ENCODE results near the gene LOXL1. TPM values are rescaled to one million over a fixed set of nuclear protein-coding genes. Genes with fewer than 3 reads are reported as not detected.
A peak's percentile ranks its signal among the peaks of the same experiment; 100 is the strongest.

LOXL1 gene
- total RNA-seq, 4 donors from 2014 or later: 22.9 to 63.0 (median 34.5) TPM

GRCh38 chr15:73900095-73900712 is 26.1 kb upstream of the LOXL1 start:
- H3K27me3 ChIP-seq: no peaks in the 10 kb centered on the region
- no peaks in the 10 kb centered on the region for H3K36me3 ChIP-seq
- peak overlapping the region in 1 of 4 donors; percentile 20 for H3K27ac ChIP-seq
- 0% methylated on average over 1 of the region's 10 CpGs; no CpG with 5 or more reads in 1 of the 2 donors for WGBS, 2 donors (ENCODE audit: low coverage in 1 of 2)
- no peaks in the 10 kb centered on the region for H3K9me3 ChIP-seq
- TF ChIP-seq POLR2A (IDR thresholded peaks at IDR 0.05): no peak
- TF ChIP-seq CTCF (IDR thresholded peaks at IDR 0.05): no peak
- TF ChIP-seq EP300 (IDR thresholded peaks at IDR 0.05): no peak
- no peak for TF ChIP-seq POLR2AphosphoS5 (IDR thresholded peaks at IDR 0.05)
- H3K4me1 ChIP-seq: peaks cover 0 to 17% (median 0%) of the 10 kb centered on the region in 3 donors
- ATAC-seq: no peak
- H3K4me3 ChIP-seq: no peak overlapping the region

GRCh38 chr15:73901126-73901810 is 25.0 kb upstream of the LOXL1 start:
- Histone ChIP-seq H3K27me3 (no peaks in the 10 kb centered on the region), H3K9me3 (no peaks in the 10 kb centered on the region), H3K4me3 (no peak overlapping the region), H3K27ac (no peak overlapping the region), H3K36me3 (no peaks in the 10 kb centered on the region), H3K4me1 (peaks cover 0 to 17% (median 0%) of the 10 kb centered on the region in 3 donors)
- TF ChIP-seq POLR2AphosphoS5 (IDR thresholded peaks at IDR 0.05) (no peak), EP300 (IDR thresholded peaks at IDR 0.05) (no peak), POLR2A (IDR thresholded peaks at IDR 0.05) (no peak), CTCF (IDR thresholded peaks at IDR 0.05) (no peak)
- ATAC-seq: no peak
- 100% methylated on average over 3 to 7 of the region's 7 CpGs for WGBS, 2 donors (ENCODE audit: low coverage in 1 of 2)

GRCh38 chr15:73902121-73903020 is 23.9 kb upstream of the LOXL1 start:
- Histone ChIP-seq H3K4me3 (no peak overlapping the region), H3K4me1 (peaks cover 0 to 17% (median 0%) of the 10 kb centered on the region in 3 donors), H3K36me3 (no peaks in the 10 kb centered on the region), H3K9me3 (no peaks in the 10 kb centered on the region), H3K27me3 (no peaks in the 10 kb centered on the region), H3K27ac (no peak overlapping the region)
- no peak for TF ChIP-seq POLR2AphosphoS5 (IDR thresholded peaks at IDR 0.05)
- TF ChIP-seq POLR2A (IDR thresholded peaks at IDR 0.05): no peak
- no peak for TF ChIP-seq EP300 (IDR thresholded peaks at IDR 0.05)
- no peak for TF ChIP-seq CTCF (IDR thresholded peaks at IDR 0.05)
- ATAC-seq: no peak
- 82 to 87% methylated on average over 3 to 4 of the region's 11 CpGs for WGBS, 2 donors (ENCODE audit: low coverage in 1 of 2)

GRCh38 chr15:73904026-73904815 is 22.0 kb upstream of the LOXL1 start:
- Histone ChIP-seq H3K9me3 (no peaks in the 10 kb centered on the region), H3K4me3 (no peak overlapping the region), H3K27ac (no peak overlapping the region), H3K4me1 (peaks cover 0 to 16% (median 0%) of the 10 kb centered on the region in 3 donors), H3K27me3 (no peaks in the 10 kb centered on the region), H3K36me3 (no peaks in the 10 kb centered on the region)
- 83 to 100% methylated on average over 6 to 7 of the region's 9 CpGs for WGBS, 2 donors (ENCODE audit: low coverage in 1 of 2)
- ATAC-seq: no peak
- TF ChIP-seq POLR2A (IDR thresholded peaks at IDR 0.05) (no peak), EP300 (IDR thresholded peaks at IDR 0.05) (no peak), CTCF (IDR thresholded peaks at IDR 0.05) (no peak), POLR2AphosphoS5 (IDR thresholded peaks at IDR 0.05) (no peak)
